GM19328 (cell line): ENCODE results near the gene RBM10.

Source experiments
- ATAC-seq: cut with Tn5 transposase; IDR thresholded peaks from one replicate; pipeline ENCODE4 v1.9.1; 2021; ENCODE audit warnings: mild to moderate bottlenecking, moderate library complexity; ENCODE audit not compliant: unreplicated experiment

Gene RBM10

DNA sequence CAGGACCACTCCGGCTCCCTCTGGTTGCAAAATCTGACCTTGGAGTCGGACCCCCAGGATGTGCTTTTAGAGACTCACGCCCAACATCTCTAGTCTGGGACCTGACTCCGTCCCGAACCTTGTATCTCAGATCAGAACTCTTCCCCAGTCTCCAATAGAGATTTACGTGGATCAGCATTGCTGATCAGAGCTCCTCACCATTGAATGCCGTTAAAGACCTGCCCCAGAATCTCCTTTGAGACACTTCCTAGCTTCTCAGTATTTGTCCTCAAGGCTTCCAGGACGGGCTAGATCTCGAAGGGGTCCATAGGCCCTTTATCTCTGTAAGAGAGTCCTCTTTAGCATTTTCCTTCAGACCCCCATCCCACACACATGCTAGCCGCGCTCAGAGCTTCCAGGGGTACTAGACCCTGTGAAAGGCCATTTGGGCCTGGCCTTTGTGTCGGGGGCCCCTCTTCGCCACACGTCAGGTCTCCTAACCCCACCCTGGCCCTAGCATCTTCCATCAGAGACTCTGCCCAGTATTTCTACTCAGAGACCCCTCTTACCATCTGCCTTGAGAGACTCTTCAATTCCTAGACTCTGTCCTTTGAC is 49.3 kb downstream of the RBM10 start:
- ATAC-seq = no peak

DNA sequence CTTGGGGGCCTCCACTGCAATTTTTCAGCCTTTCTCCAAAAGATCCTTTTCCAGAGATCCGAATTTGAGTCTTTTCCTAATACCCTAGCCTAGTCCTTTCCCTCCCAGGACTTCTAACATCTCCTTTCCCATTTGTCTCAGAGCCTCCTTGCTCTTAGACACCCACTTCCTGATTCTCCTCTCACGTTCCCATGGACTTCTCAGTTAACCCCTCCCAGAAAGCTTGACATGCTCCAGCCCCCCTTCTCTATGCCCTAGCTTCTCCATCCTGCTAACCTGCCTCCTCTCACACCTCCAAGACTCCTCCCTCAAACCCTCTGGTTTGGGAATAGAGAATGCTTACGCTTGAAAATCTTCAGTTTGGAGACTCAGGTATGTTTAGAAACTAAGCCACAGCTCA is 51.1 kb downstream of the RBM10 start:
- no peak for ATAC-seq

DNA sequence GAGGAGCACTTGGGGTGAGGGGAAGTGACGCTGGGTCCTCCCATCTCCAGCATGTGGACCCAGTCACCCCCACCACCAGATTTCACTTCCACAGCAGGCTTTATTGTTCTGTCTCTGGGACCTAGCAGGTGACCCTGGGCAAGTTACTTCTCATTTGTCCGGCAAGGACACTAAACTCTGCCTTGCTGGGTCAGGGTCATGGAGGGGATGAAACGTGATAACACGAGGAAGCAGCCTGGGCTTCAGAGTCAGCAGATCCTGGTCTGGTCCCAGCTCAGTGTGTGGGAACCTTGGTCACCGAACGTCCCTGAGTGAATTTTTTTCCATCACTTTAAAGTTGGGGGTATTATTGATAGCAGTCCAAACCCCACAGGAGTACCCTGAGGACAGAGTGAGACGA is 52.5 kb downstream of the RBM10 start:
- ATAC-seq = no peak

DNA sequence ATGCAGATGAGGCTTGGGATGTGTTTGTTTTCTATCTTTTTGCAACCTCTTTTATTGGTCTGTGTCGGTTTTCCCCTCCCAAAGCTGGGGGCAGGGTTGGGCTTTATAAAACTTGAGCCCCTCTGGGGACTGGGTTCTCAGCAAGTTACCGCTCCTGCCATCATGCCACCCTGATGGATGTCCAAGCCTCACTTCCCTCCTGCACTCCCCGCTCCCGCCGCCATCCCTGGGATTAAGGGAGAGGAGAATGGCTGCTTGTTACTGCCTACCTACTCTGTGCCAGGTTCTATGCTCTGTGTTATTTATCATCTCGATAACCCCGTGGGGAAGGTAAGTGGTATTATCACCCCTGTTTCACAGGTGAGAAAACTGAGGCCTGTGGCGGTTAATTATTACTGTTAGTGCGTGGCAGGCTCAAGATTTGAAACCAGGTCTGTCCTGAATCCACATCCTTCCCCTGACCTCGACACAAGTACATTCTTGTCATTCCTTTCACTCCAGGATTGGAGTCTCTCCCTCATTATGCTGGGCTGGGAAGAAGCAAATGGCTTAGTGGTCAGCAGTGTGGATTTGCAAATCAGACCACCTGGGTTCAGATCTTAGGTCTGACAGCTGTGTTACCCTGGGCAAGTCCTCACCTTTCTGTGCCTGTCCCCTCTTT is 53.1 kb downstream of the RBM10 start:
- no peak for ATAC-seq

DNA sequence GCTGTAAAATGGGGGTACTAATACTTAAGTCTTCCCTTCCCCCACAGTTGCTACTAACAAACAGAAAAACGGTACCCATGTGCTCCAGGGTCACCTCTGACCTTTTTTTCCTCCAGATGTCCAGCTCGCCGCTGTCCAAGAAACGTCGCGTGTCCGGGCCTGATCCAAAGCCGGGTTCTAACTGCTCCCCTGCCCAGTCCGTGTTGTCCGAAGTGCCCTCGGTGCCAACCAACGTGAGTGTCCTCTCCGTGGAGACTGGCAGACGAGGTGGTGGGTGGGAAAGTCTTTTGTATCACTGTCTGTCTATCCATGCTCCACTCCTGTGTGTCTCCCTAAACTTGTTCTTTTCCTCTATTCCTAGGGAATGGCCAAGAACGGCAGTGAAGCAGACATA is 53.7 kb downstream of the RBM10 start:
- no peak for ATAC-seq

DNA sequence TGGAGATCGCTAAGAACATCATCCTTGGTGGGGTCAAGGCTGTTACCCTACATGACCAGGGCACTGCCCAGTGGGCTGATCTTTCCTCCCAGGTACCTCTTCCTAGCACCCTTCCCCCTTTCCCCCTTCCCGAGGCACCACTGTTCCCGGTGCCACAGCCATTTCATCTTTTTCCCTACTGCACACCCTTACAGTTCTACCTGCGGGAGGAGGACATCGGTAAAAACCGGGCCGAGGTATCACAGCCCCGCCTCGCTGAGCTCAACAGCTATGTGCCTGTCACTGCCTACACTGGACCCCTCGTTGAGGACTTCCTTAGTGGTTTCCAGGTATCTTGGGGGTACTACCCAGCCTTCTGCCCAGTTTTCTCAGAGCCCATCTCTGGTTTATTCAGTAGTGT is 54.3 kb downstream of the RBM10 start:
- ATAC-seq = no peak

DNA sequence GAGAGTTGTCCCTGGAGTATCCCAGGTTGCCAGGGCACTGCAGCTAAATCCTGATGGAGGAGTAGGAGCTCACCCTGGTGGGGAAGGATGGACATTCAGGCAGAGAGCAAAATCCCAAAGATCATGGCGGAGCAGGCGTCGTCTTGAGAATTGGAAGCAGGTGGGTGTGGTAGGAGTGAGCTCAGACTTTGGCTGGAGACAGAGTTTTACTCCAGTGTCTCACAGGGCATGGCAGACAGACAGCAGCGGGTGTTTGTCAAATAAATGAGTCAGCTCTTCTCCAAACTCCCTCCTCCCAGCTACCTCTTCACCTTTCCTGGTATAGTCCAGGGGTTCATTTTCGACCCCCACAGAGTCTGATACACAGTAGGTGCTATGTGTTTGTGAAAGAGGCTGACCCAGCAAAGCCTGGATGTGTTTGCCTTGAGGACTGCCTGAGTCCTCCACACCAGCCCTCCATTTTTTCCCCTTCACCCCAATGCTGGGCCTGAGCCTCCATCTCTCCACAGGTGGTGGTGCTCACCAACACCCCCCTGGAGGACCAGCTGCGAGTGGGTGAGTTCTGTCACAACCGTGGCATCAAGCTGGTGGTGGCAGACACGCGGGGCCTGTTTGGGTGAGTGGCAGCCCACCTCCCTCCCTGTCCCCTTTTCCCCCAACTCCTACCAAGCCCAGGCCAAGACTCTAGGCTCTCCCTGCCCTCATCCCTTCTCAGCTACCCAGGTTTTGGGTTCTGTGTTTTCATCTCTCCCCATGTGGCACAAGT is 55.5 kb downstream of the RBM10 start:
- no peak for ATAC-seq

DNA sequence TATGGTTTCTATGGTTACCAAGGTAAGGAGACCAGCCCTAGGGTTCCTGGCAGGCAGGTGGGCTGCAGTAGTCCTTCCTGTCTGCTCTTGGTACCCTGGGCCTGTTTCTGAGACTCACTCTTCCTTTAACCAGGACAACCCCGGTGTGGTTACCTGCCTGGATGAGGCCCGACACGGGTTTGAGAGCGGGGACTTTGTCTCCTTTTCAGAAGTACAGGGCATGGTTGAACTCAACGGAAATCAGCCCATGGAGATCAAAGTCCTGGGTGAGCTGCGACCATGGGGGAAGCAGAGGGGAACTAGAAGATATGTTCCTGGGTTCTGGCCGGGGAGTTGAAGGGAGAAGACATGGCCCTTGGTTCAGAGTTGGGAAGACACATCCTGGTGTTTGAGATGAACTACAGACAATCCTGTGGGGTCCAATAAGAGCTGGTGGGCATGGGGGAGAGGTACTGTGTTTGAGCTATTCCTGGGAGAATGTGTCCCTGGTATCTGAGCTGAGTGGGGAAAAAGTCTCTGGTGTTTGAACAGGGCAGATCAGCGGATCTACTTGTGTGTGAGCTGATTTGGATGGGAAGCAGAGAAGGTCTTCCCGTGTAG is 56.4 kb downstream of the RBM10 start:
- ATAC-seq = no peak

DNA sequence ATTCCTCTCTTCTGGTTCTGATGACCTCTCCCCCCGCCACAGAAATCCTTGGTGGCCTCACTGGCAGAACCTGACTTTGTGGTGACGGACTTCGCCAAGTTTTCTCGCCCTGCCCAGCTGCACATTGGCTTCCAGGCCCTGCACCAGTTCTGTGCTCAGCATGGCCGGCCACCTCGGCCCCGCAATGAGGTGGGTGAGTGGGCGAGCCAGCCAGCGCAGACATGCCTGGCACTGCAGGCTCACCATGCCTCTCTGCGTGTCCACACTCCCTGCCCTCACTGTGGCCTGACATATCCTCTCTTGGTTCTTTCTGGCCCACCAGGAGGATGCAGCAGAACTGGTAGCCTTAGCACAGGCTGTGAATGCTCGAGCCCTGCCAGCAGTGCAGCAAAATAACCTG is 57.3 kb downstream of the RBM10 start:
- ATAC-seq = no peak

DNA sequence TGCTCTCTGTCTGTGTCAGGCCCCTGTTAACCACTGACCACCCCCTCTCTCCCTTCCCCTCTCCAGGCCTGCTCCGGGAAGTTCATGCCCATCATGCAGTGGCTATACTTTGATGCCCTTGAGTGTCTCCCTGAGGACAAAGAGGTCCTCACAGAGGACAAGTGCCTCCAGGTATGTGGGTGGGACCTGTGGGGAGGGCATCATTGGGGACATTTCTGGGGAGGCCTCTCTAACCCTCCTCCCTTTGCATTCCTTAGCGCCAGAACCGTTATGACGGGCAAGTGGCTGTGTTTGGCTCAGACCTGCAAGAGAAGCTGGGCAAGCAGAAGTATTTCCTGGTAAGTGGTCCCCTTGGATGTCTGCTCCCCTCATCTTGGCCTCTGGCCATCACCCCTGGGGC is 57.9 kb downstream of the RBM10 start:
- no peak for ATAC-seq

DNA sequence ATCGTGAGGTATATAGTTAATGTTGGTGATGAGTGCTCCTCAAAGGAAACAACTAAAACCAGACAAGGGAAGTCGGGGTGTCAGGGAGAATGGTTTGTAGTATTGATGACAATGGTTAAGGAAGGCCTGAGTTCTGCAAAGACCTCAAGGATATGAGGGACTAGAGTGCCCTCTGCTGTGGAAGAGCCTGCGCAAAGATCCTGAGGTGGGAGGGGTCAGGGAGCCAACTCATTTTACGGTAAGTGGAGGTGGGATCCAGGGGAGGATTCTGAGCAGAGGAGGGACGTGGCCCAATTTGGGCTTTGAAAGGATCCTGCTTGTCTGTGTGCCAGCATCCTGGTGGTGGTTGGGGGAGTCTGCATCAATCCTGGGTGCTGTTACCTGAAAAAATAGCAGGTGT is 59.9 kb downstream of the RBM10 start:
- no peak for ATAC-seq

DNA sequence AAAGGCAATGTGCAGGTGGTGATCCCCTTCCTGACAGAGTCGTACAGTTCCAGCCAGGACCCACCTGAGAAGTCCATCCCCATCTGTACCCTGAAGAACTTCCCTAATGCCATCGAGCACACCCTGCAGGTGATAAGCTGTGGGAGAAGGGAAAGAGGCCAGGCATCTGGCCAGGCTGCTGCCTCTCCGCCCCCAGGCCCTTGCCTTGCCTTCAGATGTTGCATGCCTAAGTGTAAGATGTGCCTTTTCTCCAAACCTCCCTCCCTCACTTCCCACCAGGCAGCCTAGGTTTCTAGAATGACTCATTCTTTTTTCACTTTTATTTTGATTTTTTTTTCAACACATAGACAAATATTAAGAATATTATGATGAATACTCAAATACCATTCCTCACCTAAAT is 61.3 kb downstream of the RBM10 start:
- ATAC-seq = no peak

DNA sequence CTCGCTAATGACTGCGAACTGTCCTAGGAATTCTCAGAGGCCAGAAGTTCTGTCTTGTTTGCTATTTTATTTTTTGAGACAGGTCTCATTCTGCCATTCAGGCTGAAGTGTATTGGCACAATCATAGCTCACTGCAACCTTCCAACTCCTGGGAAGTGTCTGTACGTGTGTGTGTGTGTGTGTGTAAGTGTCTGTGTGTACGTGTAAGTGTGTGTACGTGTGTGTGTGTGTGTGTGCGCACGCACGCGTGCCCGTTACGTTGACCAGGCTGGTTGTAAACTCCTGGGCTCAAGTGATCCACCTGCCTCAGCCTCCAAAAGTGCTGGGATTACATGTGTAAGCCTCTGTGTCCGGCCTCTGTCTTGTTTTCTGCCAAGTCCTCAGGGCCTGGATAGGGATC is 63.1 kb downstream of the RBM10 start:
- ATAC-seq = no peak

DNA sequence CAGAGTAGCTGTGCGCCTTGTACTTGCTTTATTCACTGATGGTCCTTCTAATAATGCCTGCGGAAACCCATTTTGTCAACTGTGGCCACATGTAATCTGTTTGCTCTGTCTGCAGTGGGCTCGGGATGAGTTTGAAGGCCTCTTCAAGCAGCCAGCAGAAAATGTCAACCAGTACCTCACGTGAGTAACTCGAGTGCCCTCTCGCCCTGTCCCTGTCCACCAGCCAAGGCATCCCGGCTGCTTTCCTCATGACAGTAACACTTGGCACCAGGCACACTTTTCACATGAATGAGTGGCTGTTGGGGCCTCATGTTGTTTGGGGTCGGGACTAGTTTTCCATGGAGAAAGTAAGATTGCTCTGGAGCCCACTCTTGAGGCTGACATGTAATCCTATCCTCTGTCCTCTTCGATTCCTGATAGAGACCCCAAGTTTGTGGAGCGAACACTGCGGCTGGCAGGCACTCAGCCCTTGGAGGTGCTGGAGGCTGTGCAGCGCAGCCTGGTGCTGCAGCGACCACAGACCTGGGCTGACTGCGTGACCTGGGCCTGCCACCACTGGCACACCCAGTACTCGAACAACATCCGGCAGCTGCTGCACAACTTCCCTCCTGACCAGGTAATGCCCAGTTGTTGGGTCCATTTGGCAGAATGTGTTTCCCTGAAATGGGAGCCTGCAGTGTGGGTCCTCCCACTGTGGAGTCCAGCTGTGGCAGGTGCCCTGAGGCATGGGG is 64.7 kb downstream of the RBM10 start:
- ATAC-seq = no peak

DNA sequence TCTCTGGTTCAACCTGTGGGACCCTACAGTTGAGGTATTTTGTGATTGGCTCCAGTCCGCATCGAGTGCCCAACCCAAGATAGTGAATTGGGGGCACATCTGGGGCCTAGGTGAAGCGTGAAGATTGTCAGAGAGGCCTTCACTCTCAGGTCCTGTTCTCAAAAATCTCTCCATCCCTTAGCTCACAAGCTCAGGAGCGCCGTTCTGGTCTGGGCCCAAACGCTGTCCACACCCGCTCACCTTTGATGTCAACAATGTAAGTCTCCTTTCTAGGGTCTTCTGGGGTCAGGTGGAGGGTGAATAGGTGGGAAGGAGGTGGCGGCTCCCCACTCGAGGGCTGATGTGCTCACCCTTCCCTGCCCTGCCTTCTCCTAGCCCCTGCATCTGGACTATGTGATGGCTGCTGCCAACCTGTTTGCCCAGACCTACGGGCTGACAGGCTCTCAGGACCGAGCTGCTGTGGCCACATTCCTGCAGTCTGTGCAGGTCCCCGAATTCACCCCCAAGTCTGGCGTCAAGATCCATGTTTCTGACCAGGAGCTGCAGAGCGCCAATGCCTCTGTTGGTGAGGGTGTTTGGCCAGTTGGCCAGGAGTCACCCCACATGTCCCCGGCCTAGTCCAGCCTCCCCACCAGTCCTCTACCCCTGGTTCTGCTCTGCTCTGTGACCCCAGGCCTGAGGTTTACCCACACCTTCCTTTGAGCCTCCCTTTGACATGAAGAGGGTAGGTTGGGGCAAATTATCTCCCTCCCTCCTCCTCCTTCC is 65.8 kb downstream of the RBM10 start:
- ATAC-seq = no peak

DNA sequence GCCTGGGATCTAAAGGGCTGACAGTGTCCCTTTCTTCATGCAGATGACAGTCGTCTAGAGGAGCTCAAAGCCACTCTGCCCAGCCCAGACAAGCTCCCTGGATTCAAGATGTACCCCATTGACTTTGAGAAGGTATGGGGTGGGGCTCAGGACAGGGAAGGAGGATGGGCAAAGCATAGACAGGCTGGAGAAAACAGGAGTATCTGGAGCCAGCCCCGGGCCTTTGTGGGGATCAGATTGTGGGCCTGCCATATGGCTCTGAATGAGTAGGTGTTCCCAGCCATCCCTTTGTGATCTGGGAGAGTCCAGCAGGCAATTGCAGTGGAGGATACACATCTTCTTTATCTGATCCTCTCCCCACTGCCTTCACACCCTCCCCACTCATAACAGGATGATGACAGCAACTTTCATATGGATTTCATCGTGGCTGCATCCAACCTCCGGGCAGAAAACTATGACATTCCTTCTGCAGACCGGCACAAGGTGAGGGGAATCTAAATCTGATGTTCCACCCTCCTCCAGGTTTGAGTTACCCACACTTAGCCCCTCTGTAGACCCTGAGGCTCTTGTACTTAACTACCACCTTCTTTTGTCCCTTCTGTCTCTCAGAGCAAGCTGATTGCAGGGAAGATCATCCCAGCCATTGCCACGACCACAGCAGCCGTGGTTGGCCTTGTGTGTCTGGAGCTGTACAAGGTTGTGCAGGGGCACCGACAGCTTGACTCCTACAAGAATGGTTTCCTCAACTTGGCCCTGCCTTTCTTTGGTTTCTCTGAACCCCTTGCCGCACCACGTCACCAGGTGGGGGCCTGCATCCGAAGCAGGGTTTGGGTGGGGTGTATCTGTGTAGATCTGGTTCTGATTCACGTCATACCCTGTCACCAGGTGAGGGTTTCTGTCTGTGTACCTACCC is 67.6 kb downstream of the RBM10 start:
- no peak for ATAC-seq

DNA sequence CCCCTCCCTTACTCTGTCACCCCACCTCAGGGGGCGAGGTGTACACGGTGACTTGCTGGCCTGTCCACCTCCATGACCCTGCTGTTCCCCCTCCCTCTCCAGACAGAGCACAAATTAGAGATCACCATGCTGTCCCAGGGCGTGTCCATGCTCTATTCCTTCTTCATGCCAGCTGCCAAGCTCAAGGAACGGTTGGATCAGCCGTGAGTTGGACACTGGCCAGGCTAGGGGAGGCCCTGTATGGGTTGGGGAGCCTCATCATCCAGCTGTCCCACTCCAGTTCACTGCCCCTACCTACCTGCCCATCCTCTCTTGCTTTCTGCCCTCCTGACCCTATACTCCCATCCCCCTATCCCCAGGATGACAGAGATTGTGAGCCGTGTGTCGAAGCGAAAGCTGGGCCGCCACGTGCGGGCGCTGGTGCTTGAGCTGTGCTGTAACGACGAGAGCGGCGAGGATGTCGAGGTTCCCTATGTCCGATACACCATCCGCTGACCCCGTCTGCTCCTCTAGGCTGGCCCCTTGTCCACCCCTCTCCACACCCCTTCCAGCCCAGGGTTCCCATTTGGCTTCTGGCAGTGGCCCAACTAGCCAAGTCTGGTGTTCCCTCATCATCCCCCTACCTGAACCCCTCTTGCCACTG is 69.5 kb downstream of the RBM10 start:
- no peak for ATAC-seq

DNA sequence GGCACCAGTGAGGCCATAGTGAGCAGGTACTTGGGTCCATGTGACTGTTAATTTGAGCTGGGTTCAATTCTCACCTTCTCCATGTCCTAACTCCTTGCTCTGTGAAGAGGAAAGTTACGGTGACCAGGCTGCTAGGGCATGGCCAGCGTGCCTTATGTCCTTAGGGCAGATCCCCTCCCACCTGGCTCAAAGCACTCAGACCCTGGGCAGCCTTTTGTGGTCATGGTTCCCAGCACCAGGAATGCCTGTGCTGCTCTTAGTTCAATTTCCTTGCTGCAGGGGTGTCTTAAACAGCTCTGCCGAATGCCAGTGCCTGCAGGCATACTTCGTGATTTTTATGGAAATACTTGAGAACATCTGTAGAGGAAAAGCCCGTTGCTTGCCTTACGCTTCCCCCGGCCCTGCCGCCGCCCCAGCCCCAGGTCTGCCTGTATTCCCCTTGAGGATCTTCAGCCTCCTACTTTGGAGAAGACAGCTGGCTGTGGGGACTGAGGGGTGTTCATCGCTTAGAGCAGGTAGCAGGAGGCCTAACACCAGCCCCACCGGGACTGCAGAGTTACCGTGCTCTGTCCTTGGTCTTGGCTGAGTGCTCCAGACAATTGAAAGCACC is 70.4 kb downstream of the RBM10 start:
- no peak for ATAC-seq
